WERI-Rb-1 (cell line): ENCODE data around the gene MPEG1.

Experiments used
- DNase-seq: peaks from one replicate; pipeline ENCODE4 v3.0.0-alpha.2; 2020
- H3K27ac ChIP-seq: fragments of 250-450 bp; sonication (Bioruptor Pico); 2 replicates; pipeline ENCODE4 v1.5.1; 2020; ENCODE audit warnings: mild to moderate bottlenecking, moderate library complexity
- H3K27me3 ChIP-seq: fragments of 250-450 bp; sonication (Bioruptor Pico); 2 replicates; pipeline ENCODE4 v1.5.1; 2021; ENCODE audit warnings: mild to moderate bottlenecking, low read depth, moderate library complexity; ENCODE audit not compliant: insufficient read depth, severe bottlenecking
- H3K36me3 ChIP-seq: fragments of 250-450 bp; sonication (Bioruptor Pico); 2 replicates; pipeline ENCODE4 v1.5.1; 2020; ENCODE audit warnings: mild to moderate bottlenecking, moderate library complexity
- H3K4me3 ChIP-seq: 2 replicates; pipeline ENCODE4 v1.5.1; 2011; ENCODE audit warnings: low read depth, mild to moderate bottlenecking, control low read depth, low read length
- H3K9me3 ChIP-seq: fragments of 250-450 bp; sonication (Bioruptor Pico); 2 replicates; pipeline ENCODE4 v1.5.1; 2021; ENCODE audit warnings: mild to moderate bottlenecking, moderate library complexity; ENCODE audit not compliant: severe bottlenecking
- CTCF ChIP-seq: IDR thresholded peaks from 2 replicates; pipeline ENCODE4 v1.5.1; 2011; ENCODE audit warnings: low read depth, mild to moderate bottlenecking, control low read depth, inconsistent platforms, low read length

Gene MPEG1

GRCh38 chr11:59198726-59199125 lies 14.0 kb downstream of the MPEG1 start:
- no peak for TF ChIP-seq CTCF
- Histone ChIP-seq H3K36me3 (no peaks in the 10 kb centered on the region), H3K27ac (no peak overlapping the region), H3K4me3 (no peak overlapping the region), H3K27me3 (peaks cover 84% of the 10 kb centered on the region), H3K9me3 (no peaks in the 10 kb centered on the region)
- no peak for DNase-seq

DNA sequence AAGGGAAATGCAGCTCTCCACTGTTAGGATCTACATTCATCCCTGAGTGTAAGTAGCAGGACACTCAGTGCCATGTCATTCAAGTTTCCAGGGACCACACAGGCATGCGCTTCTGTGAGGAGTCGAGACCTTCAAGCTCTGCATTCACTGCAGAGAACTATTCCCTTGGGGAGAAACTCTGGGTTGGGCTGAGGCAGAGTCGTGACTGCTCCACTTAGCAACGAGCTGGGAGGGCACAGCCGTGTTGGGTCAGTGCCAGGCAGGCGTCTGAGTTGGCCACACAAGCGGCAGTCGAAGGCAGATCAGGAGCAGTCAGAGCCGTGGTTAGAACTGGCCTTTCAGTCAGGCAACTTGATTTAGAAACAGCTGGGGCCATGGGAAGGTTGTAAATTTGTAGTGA lies 14.7 kb downstream of the MPEG1 start:
- Histone ChIP-seq H3K27ac (no peak overlapping the region), H3K9me3 (no peaks in the 10 kb centered on the region), H3K27me3 (peaks cover 86% of the 10 kb centered on the region), H3K36me3 (no peaks in the 10 kb centered on the region), H3K4me3 (no peak overlapping the region)
- DNase-seq = no peak
- TF ChIP-seq CTCF = no peak

- H3K4me3 ChIP-seq = no peak overlapping the region
- H3K36me3 ChIP-seq = no peaks in the 10 kb centered on the region
- no peak for DNase-seq
- no peak for TF ChIP-seq CTCF
- H3K27ac ChIP-seq = no peak overlapping the region
- peaks cover 92% of the 10 kb centered on the region for H3K27me3 ChIP-seq
- no peaks in the 10 kb centered on the region for H3K9me3 ChIP-seq
Measured at GRCh38 chr11:59196777-59197176, 15.9 kb downstream of the MPEG1 start.

DNA sequence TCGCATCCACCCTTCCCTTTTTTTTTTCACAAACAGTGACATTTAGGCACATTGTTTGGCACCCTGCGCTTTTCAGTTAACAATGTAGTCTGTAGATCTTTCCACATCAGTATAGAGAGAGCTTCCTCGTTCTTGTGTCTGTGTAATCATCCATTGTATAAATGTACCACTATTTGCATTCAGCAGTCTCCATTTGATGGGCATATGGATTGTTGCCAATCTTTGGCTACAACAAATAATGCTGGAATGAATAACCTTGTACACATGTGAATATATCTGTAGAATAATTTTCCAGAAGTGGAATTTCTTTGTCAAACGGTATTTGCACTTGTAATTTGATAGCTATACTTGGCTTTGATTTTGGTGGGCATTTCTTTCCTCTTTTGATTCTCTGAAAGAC lies 17.1 kb downstream of the MPEG1 start:
- DNase-seq = no peak
- H3K36me3 ChIP-seq = no peaks in the 10 kb centered on the region

DNA sequence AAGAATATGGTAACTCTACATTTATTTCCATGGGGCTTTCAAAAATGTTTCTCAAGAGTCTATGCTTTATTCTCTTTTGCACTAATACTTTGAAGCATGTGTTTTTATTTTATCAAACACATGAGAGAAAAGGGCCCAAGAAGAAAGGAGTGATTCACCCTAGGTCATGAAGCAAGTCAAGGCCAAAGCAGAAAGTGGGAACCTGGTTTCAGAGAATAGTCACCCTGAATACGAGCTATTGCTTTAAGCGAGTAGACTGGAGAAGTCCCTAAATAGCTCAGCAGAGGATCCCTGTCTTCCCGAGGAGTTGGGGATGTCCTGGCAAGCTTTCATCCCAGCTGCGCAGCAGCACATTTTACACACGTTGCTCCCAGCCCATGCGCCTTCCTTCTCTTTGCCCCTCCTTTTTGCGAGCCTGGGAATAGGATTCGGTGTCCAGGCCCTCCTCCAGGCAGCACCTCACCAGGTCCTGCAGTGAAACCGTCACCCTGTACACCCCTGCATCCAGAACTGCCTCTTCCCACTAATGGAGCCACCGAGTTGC lies 19.1 kb downstream of the MPEG1 start:
- Histone ChIP-seq H3K27me3 (peaks cover 93% of the 10 kb centered on the region), H3K9me3 (no peaks in the 10 kb centered on the region), H3K4me3 (no peak overlapping the region), H3K36me3 (no peaks in the 10 kb centered on the region), H3K27ac (no peak overlapping the region)
- no peak for TF ChIP-seq CTCF
- DNase-seq = no peak

More for the DNA sequence above, 17.1 kb downstream of the MPEG1 start:
- no peak overlapping the region for H3K27ac ChIP-seq
- H3K4me3 ChIP-seq = no peak overlapping the region
- peaks cover 93% of the 10 kb centered on the region for H3K27me3 ChIP-seq
- TF ChIP-seq CTCF = no peak
- no peaks in the 10 kb centered on the region for H3K9me3 ChIP-seq

GRCh38 chr11:59192446-59193020 lies 20.2 kb downstream of the MPEG1 start:
- no peak overlapping the region for H3K27ac ChIP-seq
- H3K4me3 ChIP-seq = no peak overlapping the region
- no peaks in the 10 kb centered on the region for H3K9me3 ChIP-seq
- no peaks in the 10 kb centered on the region for H3K36me3 ChIP-seq
- no peak for DNase-seq
- peaks cover 96% of the 10 kb centered on the region for H3K27me3 ChIP-seq
- TF ChIP-seq CTCF = no peak
